Panc1 (cell line): Measurements from ENCODE around the gene DLL1. TPM values are rescaled to one million over a fixed set of nuclear protein-coding genes. Genes with fewer than 3 reads are reported as not detected.
A peak's percentile ranks its signal among the peaks of the same experiment; 100 is the strongest.

Experiments used
- ATAC-seq: fragments of 200-7000 bp; cut with Tn5 transposase; 2 replicates; pipeline ENCODE4 v1.9.1; 2020; ENCODE audit warnings: mild to moderate bottlenecking, moderate library complexity
- BruUV-seq: library from RNA; stranded (reverse); fragments of 400-500 nt; replicated peaks from 2 replicates; lab custom pipeline; 2021; lab: Mats Ljungman, UMichigan
- CTCF ChIA-PET: fragments of 300-600 bp; sonication (Branson Sonifier 250); formaldehyde crosslinking; loops from one replicate; lab custom pipeline; 2022; ENCODE audit warnings: antibody characterized with exemption; lab: Charles Lee
- POLR2A ChIA-PET: fragments of 300-600 bp; sonication (Branson Sonifier 250); formaldehyde crosslinking; loops from one replicate; lab custom pipeline; 2022; ENCODE audit warnings: antibody characterized with exemption; lab: Charles Lee
- DNase-seq: peaks from one replicate; pipeline ENCODE4 v3.0.0-alpha.2; 2010; ENCODE audit warnings: low read depth, low spot score
- H3K27ac ChIP-seq: 2 replicates; pipeline ENCODE4 v1.5.1; 2011; ENCODE audit warnings: mild to moderate bottlenecking, low read length, inconsistent platforms
- H3K27me3 ChIP-seq: fragments of 200-500 bp; sonication (Bioruptor generic); 2 replicates; pipeline ENCODE4 v1.6.0; 2014; ENCODE audit warnings: low read length, inconsistent platforms; ENCODE audit not compliant: control insufficient read depth, insufficient read depth
- H3K36me3 ChIP-seq: fragments of 200-500 bp; sonication (Bioruptor generic); 2 replicates; pipeline ENCODE4 v1.5.1; 2014; ENCODE audit warnings: inconsistent platforms, mild to moderate bottlenecking, low read length, moderate library complexity; ENCODE audit not compliant: control insufficient read depth, insufficient read depth
- H3K4me1 ChIP-seq: 2 replicates; pipeline ENCODE4 v1.5.1; 2011; ENCODE audit warnings: inconsistent platforms, mild to moderate bottlenecking, low read length, moderate library complexity; ENCODE audit not compliant: control insufficient read depth, insufficient read depth
- H3K4me3 ChIP-seq, 2 experiments: 2 replicates each; pipeline ENCODE4 v1.5.1; 2011 to 2012; ENCODE audit warnings: low read depth in 2 of 2, low read length in 2 of 2, mild to moderate bottlenecking in 2 of 2, inconsistent platforms in 1 of 2, moderate library complexity in 1 of 2
- H3K9me3 ChIP-seq: fragments of 200-500 bp; sonication (Bioruptor generic); 2 replicates; pipeline ENCODE4 v1.5.1; 2014; ENCODE audit warnings: low read depth, mild to moderate bottlenecking, inconsistent platforms, low read length, moderate library complexity; ENCODE audit not compliant: control insufficient read depth, insufficient read depth
- POLR2AphosphoS5 ChIP-seq: IDR thresholded peaks from 2 replicates; pipeline ENCODE4 v1.6.1; 2012; ENCODE audit warnings: mild to moderate bottlenecking, low read depth, low read length, moderate library complexity
- REST ChIP-seq, 2 experiments: IDR thresholded peaks; 2 replicates each; pipeline ENCODE4 v1.6.1; 2011 to 2012; ENCODE audit warnings: low read depth in 2 of 2, control low read depth in 1 of 2, low read length in 1 of 2, mild to moderate bottlenecking in 1 of 2, moderate library complexity in 1 of 2; ENCODE audit not compliant: insufficient read depth in 1 of 2
- TCF7L2 ChIP-seq: IDR thresholded peaks from 2 replicates; pipeline ENCODE4 v1.6.1; 2011; ENCODE audit warnings: mild to moderate bottlenecking, low read depth, low read length, inconsistent platforms
- in situ Hi-C: cut with HindIII; loops from 2 replicates; pipeline ENCODE4 v1.10.0; 2016; ENCODE audit warnings: low sequenced_read_pairs, low pct_unique_long_range_greater_than_20kb
- intact Hi-C: fragments of 100-400 bp; cut with micrococcal nuclease; formaldehyde crosslinking; loops from one replicate; pipeline ENCODE4 v1.10.0; 2022; ENCODE audit not compliant: unreplicated experiment
- total RNA-seq: library from RNA; stranded (reverse); gene quantifications from one replicate; pipeline ENCODE4 v1.2.1, GENCODE V29; 2021; ENCODE audit not compliant: unreplicated experiment
- TF ChIP-seq, protein P1 (sequence below): fragments of 450-650 bp; IDR thresholded peaks from 2 replicates; pipeline ENCODE4 v1.5.1; 2017; ENCODE audit warnings: mild to moderate bottlenecking

The DLL1 gene
- total RNA-seq, 1 experiment from 2014 or later = 2.4 TPM

DNA sequence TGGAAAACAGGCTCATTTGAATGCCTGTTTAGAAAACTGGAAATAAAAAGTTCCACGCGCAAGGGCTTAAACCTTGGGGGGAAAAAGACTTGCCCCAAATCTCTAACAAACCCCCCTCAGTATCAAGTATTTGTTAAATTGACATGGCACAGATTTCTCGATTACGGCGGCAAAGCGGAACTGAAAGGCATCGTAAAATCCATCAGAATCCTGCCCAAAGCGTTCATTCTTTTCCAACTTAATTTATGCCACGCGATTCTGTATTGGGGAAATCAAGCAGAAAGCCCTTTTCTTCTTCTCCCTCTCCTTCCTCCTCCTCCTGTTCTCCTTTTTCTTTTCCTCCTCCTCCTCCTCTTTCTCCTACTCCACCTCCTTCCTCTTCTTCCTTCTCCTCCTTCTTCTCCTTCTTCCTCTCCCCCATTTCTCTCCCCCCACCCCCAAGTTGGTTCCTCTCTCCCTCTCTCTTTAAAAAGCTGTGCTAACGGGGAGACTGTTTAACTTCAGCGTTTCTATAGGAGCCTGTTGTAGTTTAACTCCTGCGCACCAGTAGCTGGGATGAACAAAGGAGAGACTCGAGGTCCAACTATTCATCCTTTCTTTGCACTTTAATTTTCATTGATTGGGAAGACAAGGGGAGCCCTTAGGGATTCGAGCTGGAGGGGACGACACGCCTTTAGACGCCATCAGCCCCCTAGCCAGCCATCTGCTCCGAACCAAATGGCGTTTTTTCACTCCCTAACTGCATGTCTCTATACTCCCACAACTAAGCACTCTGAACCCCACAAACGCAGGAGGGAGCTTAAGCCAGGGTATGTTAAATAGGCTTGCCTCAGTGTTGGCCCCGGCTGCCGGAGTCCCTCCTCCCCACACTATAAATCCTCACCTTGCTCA is 2.7 kb upstream of the DLL1 start:
- ATAC-seq = no peak
- TF ChIP-seq POLR2AphosphoS5 (no peak), REST (IDR thresholded peaks at IDR 0.05; ENCODE audit: insufficient read depth in 1 of 2, low read depth in 2 of 2, low read length in 1 of 2) (no peak)

DNA sequence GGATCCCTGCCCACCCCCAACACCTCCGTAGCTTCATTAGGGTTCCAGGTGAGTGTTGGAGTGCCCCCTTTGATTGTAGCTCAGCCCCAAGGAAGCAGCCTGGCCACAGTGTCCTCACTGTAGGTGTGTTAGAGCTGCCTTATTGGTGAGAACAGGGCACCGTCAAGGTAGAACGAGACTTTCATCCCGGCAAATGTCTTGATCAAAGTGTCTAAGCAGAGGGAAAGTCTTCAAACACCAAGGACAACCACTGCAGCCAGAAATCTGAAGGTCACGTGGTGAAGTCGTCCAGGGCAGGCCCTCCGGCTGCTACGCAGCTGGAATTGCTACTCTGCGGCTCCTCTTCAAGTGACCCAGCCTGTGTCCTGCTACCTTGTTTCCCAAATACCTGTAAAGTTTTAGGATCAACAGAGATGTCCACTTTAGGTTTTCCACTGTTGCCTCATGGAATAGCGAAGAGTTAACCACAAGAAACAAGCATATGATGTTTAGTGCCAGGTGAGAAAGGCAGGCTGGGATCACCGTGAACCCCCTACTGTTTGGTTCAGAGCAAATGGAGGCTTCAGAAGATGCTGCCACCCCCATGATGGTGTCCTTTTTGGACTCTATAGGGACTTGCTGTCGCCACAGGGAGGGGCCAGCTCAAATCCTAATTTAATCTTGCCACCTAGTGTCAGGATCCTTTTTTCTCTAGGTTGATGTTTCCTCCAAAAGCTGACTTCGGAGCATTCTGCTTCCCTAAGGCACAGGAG is 1.7 kb upstream of the DLL1 start:
- DNase-seq = no peak
- no peak overlapping the region for H3K27ac ChIP-seq

More for the DNA sequence above, 2.7 kb upstream of the DLL1 start:
- Histone ChIP-seq H3K4me3 (no peak overlapping the region), H3K9me3 (no peaks in the 10 kb centered on the region), H3K27ac (no peak overlapping the region), H3K27me3 (peaks cover 45% of the 10 kb centered on the region), H3K4me1 (peaks cover 11% of the 10 kb centered on the region), H3K36me3 (no peaks in the 10 kb centered on the region)
- no peak for DNase-seq
- ChIA-PET CTCF (interaction anchor here (0.6 to 3.1 kb wide), 4 partner anchors 14 to 478 kb away, joined by 3 to 18 read pairs (median 6); no protein-coding TSS in a partner anchor), POLR2A (interaction anchor here (0.7 kb wide), 1 partner anchor 198 kb away, joined by 3 read pairs; no protein-coding TSS in a partner anchor)
- intact Hi-C loops (loop anchor here (2.0 to 10.0 kb wide), 3 partner anchors 231 to 501 kb away; no protein-coding TSS in a partner anchor), in situ Hi-C loops (no loop called here)
- no TSS peak for BruUV-seq

More for the DNA sequence above, 1.7 kb upstream of the DLL1 start:
- no peaks in the 10 kb centered on the region for H3K9me3 ChIP-seq
- intact Hi-C loops (loop anchor here (2.0 to 10.0 kb wide), 3 partner anchors 232 to 500 kb away; no protein-coding TSS in a partner anchor), in situ Hi-C loops (no loop called here)
- peaks cover 42% of the 10 kb centered on the region for H3K27me3 ChIP-seq
- ChIA-PET CTCF (interaction anchor here (0.6 to 3.1 kb wide), 4 partner anchors 15 to 464 kb away, joined by 3 to 18 read pairs (median 5); no protein-coding TSS in a partner anchor), POLR2A (interaction anchor here (0.6 to 0.7 kb wide), 2 partner anchors 14 to 538 kb away, joined by 3 to 4 read pairs; no protein-coding TSS in a partner anchor)
- BruUV-seq = no TSS peak
- no peaks in the 10 kb centered on the region for H3K36me3 ChIP-seq
- peak; percentile 31; the same call in 1 of the 2 replicates for ATAC-seq
- H3K4me3 ChIP-seq = peak overlapping the region in 1 of 2 experiments; percentile 70; a peak in 1 of 4 replicates
- H3K4me1 ChIP-seq = peaks cover 11% of the 10 kb centered on the region
- TF ChIP-seq TCF7L2 (no peak), REST (IDR thresholded peaks at IDR 0.05; ENCODE audit: insufficient read depth in 1 of 2, low read depth in 2 of 2, low read length in 1 of 2) (no peak)
- TF ChIP-seq, protein P1, sequence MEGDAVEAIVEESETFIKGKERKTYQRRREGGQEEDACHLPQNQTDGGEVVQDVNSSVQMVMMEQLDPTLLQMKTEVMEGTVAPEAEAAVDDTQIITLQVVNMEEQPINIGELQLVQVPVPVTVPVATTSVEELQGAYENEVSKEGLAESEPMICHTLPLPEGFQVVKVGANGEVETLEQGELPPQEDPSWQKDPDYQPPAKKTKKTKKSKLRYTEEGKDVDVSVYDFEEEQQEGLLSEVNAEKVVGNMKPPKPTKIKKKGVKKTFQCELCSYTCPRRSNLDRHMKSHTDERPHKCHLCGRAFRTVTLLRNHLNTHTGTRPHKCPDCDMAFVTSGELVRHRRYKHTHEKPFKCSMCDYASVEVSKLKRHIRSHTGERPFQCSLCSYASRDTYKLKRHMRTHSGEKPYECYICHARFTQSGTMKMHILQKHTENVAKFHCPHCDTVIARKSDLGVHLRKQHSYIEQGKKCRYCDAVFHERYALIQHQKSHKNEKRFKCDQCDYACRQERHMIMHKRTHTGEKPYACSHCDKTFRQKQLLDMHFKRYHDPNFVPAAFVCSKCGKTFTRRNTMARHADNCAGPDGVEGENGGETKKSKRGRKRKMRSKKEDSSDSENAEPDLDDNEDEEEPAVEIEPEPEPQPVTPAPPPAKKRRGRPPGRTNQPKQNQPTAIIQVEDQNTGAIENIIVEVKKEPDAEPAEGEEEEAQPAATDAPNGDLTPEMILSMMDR = peak; percentile 66
